H9 (cell line): ENCODE measurements around the gene MYO10. TPM values are rescaled to one million over a fixed set of nuclear protein-coding genes. Genes with fewer than 3 reads are reported as not detected.

Source experiments
- DNase-seq: peaks from one replicate; pipeline ENCODE4 v3.0.0-alpha.2; 2017
- H2AFZ ChIP-seq: one replicate; pipeline ENCODE4 v1.6.1; 2013; ENCODE audit warnings: mild to moderate bottlenecking, low read length, control low read depth, moderate library complexity
- H2AK5ac ChIP-seq: 2 replicates; pipeline ENCODE4 v1.6.1; 2013; ENCODE audit warnings: low read length, control low read depth, mixed read lengths; ENCODE audit not compliant: insufficient read length
- H2BK120ac ChIP-seq: one replicate; pipeline ENCODE4 v1.6.1; 2013; ENCODE audit warnings: low read depth, mild to moderate bottlenecking, low read length, control low read depth, inconsistent platforms; ENCODE audit not compliant: poor library complexity, severe bottlenecking
- H2BK12ac ChIP-seq: 2 replicates; pipeline ENCODE4 v1.6.1; 2013; ENCODE audit warnings: low read length, control low read depth, mixed read lengths, low read depth; ENCODE audit not compliant: insufficient read length
- H2BK15ac ChIP-seq: 2 replicates; pipeline ENCODE4 v1.6.1; 2013; ENCODE audit warnings: low read depth, low read length, control low read depth
- H2BK20ac ChIP-seq: one replicate; pipeline ENCODE4 v1.6.1; 2013; ENCODE audit warnings: low read depth, mild to moderate bottlenecking, low read length, control low read depth, inconsistent platforms; ENCODE audit not compliant: poor library complexity, severe bottlenecking
- H2BK5ac ChIP-seq: 2 replicates; pipeline ENCODE4 v1.6.1; 2013; ENCODE audit warnings: low read length, control low read depth, mixed read lengths; ENCODE audit not compliant: insufficient read length
- H3K14ac ChIP-seq: 2 replicates; pipeline ENCODE4 v1.6.1; 2013; ENCODE audit warnings: low read length, control low read depth; ENCODE audit not compliant: insufficient read depth
- H3K18ac ChIP-seq: 2 replicates; pipeline ENCODE4 v1.6.1; 2013; ENCODE audit warnings: low read depth, mild to moderate bottlenecking, mixed read lengths, low read length, control low read depth; ENCODE audit not compliant: insufficient read length
- H3K23ac ChIP-seq: 2 replicates; pipeline ENCODE4 v1.6.1; 2013; ENCODE audit warnings: low read length, control low read depth, mixed read lengths, low read depth; ENCODE audit not compliant: insufficient read length
- H3K23me2 ChIP-seq: 2 replicates; pipeline ENCODE4 v1.6.1; 2013; ENCODE audit warnings: low read depth, mild to moderate bottlenecking, mixed read lengths, low read length, control low read depth; ENCODE audit not compliant: insufficient read length, poor library complexity, severe bottlenecking
- H3K27ac ChIP-seq: 2 replicates; pipeline ENCODE4 v1.5.1; 2013; ENCODE audit warnings: low read length, control low read depth, mixed read lengths, low read depth; ENCODE audit not compliant: insufficient read length
- H3K27me3 ChIP-seq: 2 replicates; pipeline ENCODE4 v1.6.1; 2013; ENCODE audit warnings: low read length, control low read depth, inconsistent platforms; ENCODE audit not compliant: insufficient read depth
- H3K4ac ChIP-seq: 2 replicates; pipeline ENCODE4 v1.6.1; 2013; ENCODE audit warnings: low read depth, mild to moderate bottlenecking, control low read depth, inconsistent platforms, low read length, moderate library complexity
- H3K4me1 ChIP-seq: 2 replicates; pipeline ENCODE4 v1.6.1; 2013; ENCODE audit warnings: low read length, control low read depth, inconsistent platforms; ENCODE audit not compliant: insufficient read depth
- H3K4me2 ChIP-seq: 2 replicates; pipeline ENCODE4 v1.6.1; 2013; ENCODE audit warnings: low read length, control low read depth, mixed read lengths; ENCODE audit not compliant: insufficient read length, insufficient read depth
- H3K56ac ChIP-seq: 2 replicates; pipeline ENCODE4 v1.6.1; 2013; ENCODE audit warnings: low read depth, mild to moderate bottlenecking, mixed read lengths, low read length, control low read depth; ENCODE audit not compliant: insufficient read length
- H3K79me1 ChIP-seq: 2 replicates; pipeline ENCODE4 v1.6.1; 2013; ENCODE audit warnings: low read depth, mild to moderate bottlenecking, moderate library complexity, low read length, control low read depth, inconsistent platforms; ENCODE audit not compliant: insufficient read depth, poor library complexity, severe bottlenecking
- H3K79me2 ChIP-seq: 2 replicates; pipeline ENCODE4 v1.6.1; 2013; ENCODE audit warnings: low read length, control low read depth, inconsistent platforms; ENCODE audit not compliant: insufficient read depth
- H3K9ac ChIP-seq: 2 replicates; pipeline ENCODE4 v1.6.1; 2013; ENCODE audit warnings: low read length, control low read depth, mixed read lengths; ENCODE audit not compliant: insufficient read length; ENCODE audit errors: extremely low read depth
- H3K9me3 ChIP-seq: one replicate; pipeline ENCODE4 v1.6.1; 2013; ENCODE audit warnings: low read depth, low read length, inconsistent platforms; ENCODE audit not compliant: control insufficient read depth
- H3T11ph ChIP-seq: one replicate; pipeline ENCODE4 v1.6.1; 2013; ENCODE audit warnings: mild to moderate bottlenecking, low read length, control low read depth, inconsistent platforms
- H4K20me1 ChIP-seq: one replicate; pipeline ENCODE4 v1.6.1; 2013; ENCODE audit not compliant: control insufficient read depth, insufficient read length, insufficient read depth
- H4K5ac ChIP-seq: 2 replicates; pipeline ENCODE4 v1.6.1; 2013; ENCODE audit warnings: low read depth, mild to moderate bottlenecking, mixed read lengths, low read length, control low read depth; ENCODE audit not compliant: insufficient read length
- H4K8ac ChIP-seq: replicated peaks from 2 replicates; pipeline ENCODE4 v1.6.1; 2013; ENCODE audit warnings: low read length, control low read depth, mixed read lengths, low read depth; ENCODE audit not compliant: insufficient read length
- H4K91ac ChIP-seq: 2 replicates; pipeline ENCODE4 v1.6.1; 2013; ENCODE audit warnings: low read depth, mild to moderate bottlenecking, moderate library complexity, mixed read lengths, low read length, control low read depth; ENCODE audit not compliant: insufficient read length
- H3K27ac Mint-ChIP-seq, 3 experiments: 2 replicates in 2 of 3; 3 replicates in 1 of 3; pipeline ENCODE4 v1.8.0; 2020 to 2021; ENCODE audit warnings: mixed read lengths in 3 of 3, mild to moderate bottlenecking in 1 of 3, moderate library complexity in 1 of 3
- H3K27me3 Mint-ChIP-seq: 2 replicates; pipeline ENCODE4 v1.8.0; 2021; ENCODE audit warnings: low read depth, mild to moderate bottlenecking, moderate library complexity, mixed read lengths
- H3K36me3 Mint-ChIP-seq, 3 experiments: 2 replicates in 2 of 3; 3 replicates in 1 of 3; pipeline ENCODE4 v1.8.0; 2020 to 2021; ENCODE audit warnings: low read depth in 3 of 3, mixed read lengths in 3 of 3; ENCODE audit not compliant: insufficient read depth in 1 of 3
- H3K4me1 Mint-ChIP-seq, 2 experiments: 2 replicates each; pipeline ENCODE4 v1.8.0; 2020; ENCODE audit warnings: mixed read lengths in 2 of 2
- H3K4me3 Mint-ChIP-seq, 2 experiments: 2 replicates in 1 of 2; 3 replicates in 1 of 2; pipeline ENCODE4 v1.8.0; 2020 to 2021; ENCODE audit warnings: mild to moderate bottlenecking in 2 of 2, mixed read lengths in 2 of 2, moderate library complexity in 1 of 2
- H3K9me3 Mint-ChIP-seq, 2 experiments: 2 replicates in 1 of 2; 3 replicates in 1 of 2; pipeline ENCODE4 v1.8.0; 2020; ENCODE audit warnings: mild to moderate bottlenecking in 2 of 2, mixed read lengths in 2 of 2, moderate library complexity in 1 of 2
- CTCF ChIP-seq: fragments of 200-600 bp; sonication (generic); conservative IDR thresholded peaks from 3 replicates; pipeline ENCODE4 v1.8.0; 2021; ENCODE audit warnings: antibody characterized with exemption, mild to moderate bottlenecking
- WGBS: extraction: QIAGEN DNeasy Blood & Tissue Kit; methylation state at CpG from one replicate; pipeline ENCODE4 v1.1.7; 2013; ENCODE audit warnings: missing lambda C conversion rate, low lambda C conversion rate, mixed read lengths; ENCODE audit not compliant: insufficient read length; ENCODE audit errors: extremely low coverage; 5-methylcytosine and 5-hydroxymethylcytosine counted together
- total RNA-seq: library from RNA; stranded (reverse); gene quantifications from 2 replicates; pipeline ENCODE4 v1.2.1, GENCODE V29; 2021

The MYO10 gene
- total RNA-seq, 1 experiment from 2014 or later, result 127 TPM

- Histone ChIP-seq H4K8ac (no peak overlapping the region), H2BK15ac (no peak overlapping the region), H3T11ph (no peak overlapping the region), H2BK12ac (no peak overlapping the region), H3K23ac (no peak overlapping the region), H3K56ac (no peak overlapping the region), H3K4ac (no peak overlapping the region), H3K79me2 (no peaks in the 10 kb centered on the region), H4K91ac (no peak overlapping the region), H3K79me1 (no peaks in the 10 kb centered on the region), H3K18ac (no peak overlapping the region), H2BK5ac (no peak overlapping the region), H4K20me1 (no peaks in the 10 kb centered on the region), H3K23me2 (no peaks in the 10 kb centered on the region), H3K27me3 (no peaks in the 10 kb centered on the region), H3K4me2 (no peak overlapping the region), H2BK20ac (peak overlapping the region; percentile 3), H4K5ac (no peak overlapping the region), H3K14ac (no peak overlapping the region), H2AFZ (no peak overlapping the region), H3K9ac (no peak overlapping the region), H2BK120ac (no peak overlapping the region), H3K9me3 (no peaks in the 10 kb centered on the region), H2AK5ac (no peak overlapping the region), H3K4me1 (peaks cover 2% of the 10 kb centered on the region; the same call in 1 of the 2 replicates), H3K27ac (no peak overlapping the region)
- Mint-ChIP-seq H3K4me1 (peaks cover 20 to 30% of the 10 kb centered on the region in 2 experiments), H3K4me3 (no peak overlapping the region), H3K27me3 (no peaks in the 10 kb centered on the region), H3K36me3 (peaks cover 1 to 16% (median 15%) of the 10 kb centered on the region in 3 experiments; a peak in 5 of 7 replicates), H3K27ac (no peak overlapping the region; a peak in 1 of 7 replicates), H3K9me3 (no peaks in the 10 kb centered on the region)
- no peak for DNase-seq
- WGBS, result no CpG with 5 or more reads among the region's 4 CpGs
- TF ChIP-seq CTCF, result no peak
These were observed 161.3 kb downstream of the MYO10 start for GRCh38 chr5:16774806-16775205.
